ENCODE data around the gene ANXA5.

The ANXA5 gene
- long read RNA-seq, transcript ANXA5-201 (13 exons, 1,762 nt) = major isoform, 673 of 734 reads
- long read RNA-seq, partial matches to known transcripts = 22 of 734 reads
- long read RNA-seq, other reads (novel, unspliced or antisense) = 37 of 734 reads

DNA sequence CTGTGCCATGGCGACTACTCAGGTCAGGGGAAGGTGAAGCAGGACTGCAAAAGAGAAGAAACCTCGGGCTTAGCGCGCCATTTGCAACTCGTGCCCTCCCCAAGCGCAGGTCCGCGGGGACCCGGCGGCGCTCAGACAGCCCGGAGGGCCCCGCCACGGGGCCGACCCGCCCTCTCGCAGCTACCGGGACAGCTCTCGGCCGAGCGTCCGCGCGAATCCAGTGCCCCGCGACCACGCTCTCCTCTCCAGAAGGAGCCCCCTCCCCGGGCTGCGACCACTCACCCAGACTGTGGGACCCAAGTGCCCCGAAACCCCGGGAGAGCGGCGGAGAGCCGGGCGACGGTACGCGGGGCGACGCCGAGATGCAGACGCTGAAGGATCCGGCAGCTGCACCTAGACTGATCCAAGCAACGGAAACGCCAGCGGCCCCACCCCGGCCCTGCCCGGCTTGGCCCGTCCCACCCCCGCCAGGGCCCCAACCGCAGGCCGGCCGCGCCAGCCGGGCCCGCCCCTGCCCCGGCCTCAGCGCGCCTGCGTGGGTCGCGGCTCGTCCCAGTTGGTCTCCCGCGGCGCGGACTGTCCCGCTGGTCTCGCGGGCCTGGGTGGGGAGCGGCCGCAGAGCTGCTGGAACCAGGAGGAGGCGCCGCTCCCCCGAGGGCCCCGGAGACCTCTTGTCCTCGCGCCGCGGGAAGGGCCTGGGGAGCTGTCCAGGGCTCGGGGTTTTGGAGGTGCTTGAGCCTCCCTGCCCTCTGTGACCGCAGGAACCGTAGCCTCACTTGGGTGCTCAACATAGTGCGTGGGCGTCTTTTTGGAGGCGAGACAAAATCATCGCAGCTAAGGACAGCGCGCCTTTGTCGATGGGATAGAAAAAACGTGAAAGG lies at the start of gene ANXA5:
TSS of gene ANXA5 (minus strand) at position 400 of the 881 bp plus-strand sequence. CDS start at position 9, 391 bp downstream.
- no peak for TF ChIP-seq GABPA (IDR thresholded peaks at IDR 0.05; ENCODE audit: low read depth)
- peak; percentile 61; the same call in 1 of the 2 replicates for TF ChIP-seq POLR2AphosphoS5 (IDR thresholded peaks at IDR 0.05; ENCODE audit: low read depth)
- TF ChIP-seq, protein P1, sequence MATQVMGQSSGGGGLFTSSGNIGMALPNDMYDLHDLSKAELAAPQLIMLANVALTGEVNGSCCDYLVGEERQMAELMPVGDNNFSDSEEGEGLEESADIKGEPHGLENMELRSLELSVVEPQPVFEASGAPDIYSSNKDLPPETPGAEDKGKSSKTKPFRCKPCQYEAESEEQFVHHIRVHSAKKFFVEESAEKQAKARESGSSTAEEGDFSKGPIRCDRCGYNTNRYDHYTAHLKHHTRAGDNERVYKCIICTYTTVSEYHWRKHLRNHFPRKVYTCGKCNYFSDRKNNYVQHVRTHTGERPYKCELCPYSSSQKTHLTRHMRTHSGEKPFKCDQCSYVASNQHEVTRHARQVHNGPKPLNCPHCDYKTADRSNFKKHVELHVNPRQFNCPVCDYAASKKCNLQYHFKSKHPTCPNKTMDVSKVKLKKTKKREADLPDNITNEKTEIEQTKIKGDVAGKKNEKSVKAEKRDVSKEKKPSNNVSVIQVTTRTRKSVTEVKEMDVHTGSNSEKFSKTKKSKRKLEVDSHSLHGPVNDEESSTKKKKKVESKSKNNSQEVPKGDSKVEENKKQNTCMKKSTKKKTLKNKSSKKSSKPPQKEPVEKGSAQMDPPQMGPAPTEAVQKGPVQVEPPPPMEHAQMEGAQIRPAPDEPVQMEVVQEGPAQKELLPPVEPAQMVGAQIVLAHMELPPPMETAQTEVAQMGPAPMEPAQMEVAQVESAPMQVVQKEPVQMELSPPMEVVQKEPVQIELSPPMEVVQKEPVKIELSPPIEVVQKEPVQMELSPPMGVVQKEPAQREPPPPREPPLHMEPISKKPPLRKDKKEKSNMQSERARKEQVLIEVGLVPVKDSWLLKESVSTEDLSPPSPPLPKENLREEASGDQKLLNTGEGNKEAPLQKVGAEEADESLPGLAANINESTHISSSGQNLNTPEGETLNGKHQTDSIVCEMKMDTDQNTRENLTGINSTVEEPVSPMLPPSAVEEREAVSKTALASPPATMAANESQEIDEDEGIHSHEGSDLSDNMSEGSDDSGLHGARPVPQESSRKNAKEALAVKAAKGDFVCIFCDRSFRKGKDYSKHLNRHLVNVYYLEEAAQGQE (IDR thresholded peaks at IDR 0.05; ENCODE audit: insufficient replicate concordance, low read depth) = peak; percentile 86
- TF ChIP-seq, protein P2, sequence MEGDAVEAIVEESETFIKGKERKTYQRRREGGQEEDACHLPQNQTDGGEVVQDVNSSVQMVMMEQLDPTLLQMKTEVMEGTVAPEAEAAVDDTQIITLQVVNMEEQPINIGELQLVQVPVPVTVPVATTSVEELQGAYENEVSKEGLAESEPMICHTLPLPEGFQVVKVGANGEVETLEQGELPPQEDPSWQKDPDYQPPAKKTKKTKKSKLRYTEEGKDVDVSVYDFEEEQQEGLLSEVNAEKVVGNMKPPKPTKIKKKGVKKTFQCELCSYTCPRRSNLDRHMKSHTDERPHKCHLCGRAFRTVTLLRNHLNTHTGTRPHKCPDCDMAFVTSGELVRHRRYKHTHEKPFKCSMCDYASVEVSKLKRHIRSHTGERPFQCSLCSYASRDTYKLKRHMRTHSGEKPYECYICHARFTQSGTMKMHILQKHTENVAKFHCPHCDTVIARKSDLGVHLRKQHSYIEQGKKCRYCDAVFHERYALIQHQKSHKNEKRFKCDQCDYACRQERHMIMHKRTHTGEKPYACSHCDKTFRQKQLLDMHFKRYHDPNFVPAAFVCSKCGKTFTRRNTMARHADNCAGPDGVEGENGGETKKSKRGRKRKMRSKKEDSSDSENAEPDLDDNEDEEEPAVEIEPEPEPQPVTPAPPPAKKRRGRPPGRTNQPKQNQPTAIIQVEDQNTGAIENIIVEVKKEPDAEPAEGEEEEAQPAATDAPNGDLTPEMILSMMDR (IDR thresholded peaks at IDR 0.05; ENCODE audit: insufficient read depth, low read length) = no peak
- no peak for TF ChIP-seq SPI1 (IDR thresholded peaks at IDR 0.05; ENCODE audit: borderline replicate concordance, low read depth)
- Histone ChIP-seq H3K27me3 (ENCODE audit: insufficient read depth, poor library complexity, severe bottlenecking) (no peaks in the 10 kb centered on the region), H3K4me3 (replicated peaks; ENCODE audit: insufficient read depth, low read length) (peak within 1 kb of the TSS; percentile 87), H3K27ac (replicated peaks) (peak within 1 kb of the TSS; percentile 88)
- DNase-seq (ENCODE audit: low read depth in 1 of 2, low spot score in 1 of 2) = peak in 1 of 2 experiments; percentile 83

DNA sequence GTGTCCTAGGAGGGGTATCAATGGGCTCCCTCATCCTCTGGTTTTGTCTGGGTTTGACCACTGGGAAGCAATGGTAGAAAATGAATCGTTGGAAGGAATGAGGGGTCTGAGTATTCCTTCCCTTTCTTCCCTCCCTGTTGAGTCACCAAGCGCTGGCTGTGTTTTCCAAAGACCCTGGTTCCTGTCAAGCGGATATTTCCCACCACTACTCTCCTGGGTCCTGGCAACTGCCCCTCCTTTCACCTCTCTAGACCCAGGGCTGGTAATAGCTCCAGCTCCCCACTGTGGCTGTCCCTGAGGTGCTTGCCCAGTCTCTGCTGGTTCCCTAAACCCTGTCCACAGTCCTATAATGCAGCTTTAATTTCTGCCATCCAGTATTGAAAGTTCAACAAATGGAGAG lies 46.0 kb upstream of the ANXA5 start:
- TF ChIP-seq POLR2AphosphoS5 (IDR thresholded peaks at IDR 0.05; ENCODE audit: low read depth) = no peak
- no peak for TF ChIP-seq SPI1 (IDR thresholded peaks at IDR 0.05; ENCODE audit: borderline replicate concordance, low read depth)
- no peak for TF ChIP-seq GABPA (IDR thresholded peaks at IDR 0.05; ENCODE audit: low read depth)
- TF ChIP-seq, protein P1 (IDR thresholded peaks at IDR 0.05; ENCODE audit: insufficient replicate concordance, low read depth) = no peak
- TF ChIP-seq, protein P2 (IDR thresholded peaks at IDR 0.05; ENCODE audit: insufficient read depth, low read length) = no peak
- no peak overlapping the region for H3K4me3 ChIP-seq (replicated peaks; ENCODE audit: insufficient read depth, low read length)
- no peak overlapping the region for H3K27ac ChIP-seq (replicated peaks)
- no peak for DNase-seq (ENCODE audit: low read depth in 1 of 2, low spot score in 1 of 2)
- H3K27me3 ChIP-seq (ENCODE audit: insufficient read depth, poor library complexity, severe bottlenecking) = peaks cover 2% of the 10 kb centered on the region

DNA sequence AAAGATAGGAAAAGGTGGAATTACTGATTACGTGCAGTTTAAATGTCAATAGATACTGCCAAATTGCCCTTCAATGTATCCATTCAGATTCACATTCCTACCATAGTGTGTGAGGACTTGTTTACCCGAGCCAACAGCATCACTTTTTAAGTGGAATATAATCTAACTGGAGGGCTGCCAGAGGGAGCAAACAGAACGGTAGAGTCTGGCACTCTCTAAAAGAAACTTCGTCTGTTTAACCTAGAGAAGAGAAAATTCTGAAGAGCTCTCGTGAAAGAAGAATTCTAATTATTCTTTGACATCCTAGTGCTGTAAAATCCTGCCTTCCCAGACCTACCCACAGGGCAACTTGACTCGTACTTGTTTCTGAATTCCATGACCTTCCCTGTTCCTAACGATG lies 45.0 kb upstream of the ANXA5 start:
- Histone ChIP-seq H3K27me3 (ENCODE audit: insufficient read depth, poor library complexity, severe bottlenecking) (peaks cover 2% of the 10 kb centered on the region), H3K27ac (replicated peaks) (no peak overlapping the region), H3K4me3 (replicated peaks; ENCODE audit: insufficient read depth, low read length) (no peak overlapping the region)
- DNase-seq (ENCODE audit: low read depth in 1 of 2, low spot score in 1 of 2) = no peak
- no peak for TF ChIP-seq POLR2AphosphoS5 (IDR thresholded peaks at IDR 0.05; ENCODE audit: low read depth)
- TF ChIP-seq GABPA (IDR thresholded peaks at IDR 0.05; ENCODE audit: low read depth) = no peak
- no peak for TF ChIP-seq SPI1 (IDR thresholded peaks at IDR 0.05; ENCODE audit: borderline replicate concordance, low read depth)
- TF ChIP-seq, protein P1 (IDR thresholded peaks at IDR 0.05; ENCODE audit: insufficient replicate concordance, low read depth) = no peak
- TF ChIP-seq, protein P2 (IDR thresholded peaks at IDR 0.05; ENCODE audit: insufficient read depth, low read length) = no peak
